Left cardiac atrium (tissue), 4 donors: ENCODE measurements around the gene KIDINS220. TPM values are rescaled to one million over a fixed set of nuclear protein-coding genes. Genes with fewer than 3 reads are reported as not detected.

Source experiments
- ATAC-seq, 2 donors: fragments of 200-7000 bp; cut with Tn5 transposase; one replicate each; pipeline ENCODE4 v1.9.1; 2020; ENCODE audit warnings: mild to moderate bottlenecking in 2 of 2, moderate library complexity in 2 of 2
- DNase-seq: peaks from one replicate; pipeline ENCODE4 v3.0.0-alpha.2; 2020
- intact Hi-C, 2 donors: fragments of 100-400 bp; cut with DNase I; formaldehyde crosslinking; loops; one replicate each; pipeline versions ENCODE4 v1.14.1 to v1.15.1; 2022 to 2023
- total RNA-seq, 2 donors: library from RNA; stranded (reverse); fragmentation: NEBNext Ultra II Directional; extraction: Animal tissue kit (Norgen Biotek cat#: 25700); gene quantifications; one replicate each; pipeline ENCODE4 v1.2.1, GENCODE V29; 2021
- donor health status: DM: no; HTN: yes; CAD: no.
- donor health status: DM: no; HTN: yes; CAD: no; lungs with severe emphysema.
- donor health status: DM: yes; HTN: yes; CAD: no.
- donor health status: Dilated cardiomyopathy.

KIDINS220 gene
- total RNA-seq, 2 donors from 2014 or later, result 34.2 to 36.6 TPM

- intact Hi-C loops, result no loop called here
- DNase-seq (no peak), ATAC-seq (no peak)
These were observed 17.5 kb downstream of the KIDINS220 start for GRCh38 chr2:8819948-8820347.

- intact Hi-C loops, result no loop called here
- ATAC-seq, result peak in 1 of 2 donors; percentile 46
- DNase-seq, result no peak
These were observed 18.2 kb downstream of the KIDINS220 start for GRCh38 chr2:8819194-8819593.

GRCh38 chr2:8817221-8817620 lies 20.2 kb downstream of the KIDINS220 start:
- intact Hi-C loops, result no loop called here
- ATAC-seq, result no peak
- DNase-seq, result no peak

GRCh38 chr2:8806885-8807704 lies 30.3 kb downstream of the KIDINS220 start:
- intact Hi-C loops, result no loop called here
- no peak for ATAC-seq
- no peak for DNase-seq

DNA sequence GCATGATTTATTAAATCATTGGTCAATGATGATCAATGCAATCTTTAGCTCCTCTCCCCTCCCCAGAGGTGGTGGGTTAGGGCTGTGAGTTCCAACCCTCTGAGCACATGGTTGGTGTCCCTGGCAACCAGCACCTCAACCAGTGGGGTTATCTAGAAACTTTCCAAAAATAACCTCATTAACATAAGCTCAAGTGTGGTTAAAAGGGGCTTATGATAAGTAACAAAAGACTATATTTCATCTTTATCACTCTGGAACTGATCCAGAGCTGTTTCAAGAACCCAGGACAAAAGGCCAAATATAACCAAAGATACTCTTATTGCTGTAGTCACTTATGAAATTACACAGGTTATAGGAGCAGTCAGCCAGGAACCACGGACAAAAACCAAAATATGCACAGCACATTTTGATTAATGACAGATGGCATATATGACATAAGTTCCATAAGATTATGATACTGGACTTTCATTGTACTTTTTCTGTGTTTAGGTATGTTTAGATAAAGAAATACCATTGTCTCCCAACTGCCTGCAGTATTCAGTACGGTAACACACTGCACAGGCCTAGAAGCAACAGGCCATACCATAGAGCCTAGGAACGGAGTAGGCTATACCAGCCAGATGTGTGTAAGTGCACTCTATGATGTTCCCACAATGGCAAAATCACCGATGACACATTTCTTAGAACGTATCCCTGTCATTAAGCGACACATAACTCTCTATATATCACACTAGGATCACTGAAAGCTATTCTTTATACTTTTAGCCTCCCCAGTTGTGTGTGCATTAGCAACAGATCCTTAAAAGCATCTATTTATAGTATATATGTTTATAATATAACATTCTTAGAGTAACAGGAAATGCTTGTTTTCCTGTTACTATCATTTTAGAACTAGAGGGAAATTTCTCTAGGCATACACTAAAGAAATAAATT lies 31.9 kb downstream of the KIDINS220 start:
- DNase-seq, result no peak
- ATAC-seq, result peak; percentile 65
- intact Hi-C loops, result no loop called here

- ATAC-seq (peak in 1 of 2 donors; percentile 87), DNase-seq (no peak)
- intact Hi-C loops, result no loop called here
These were observed 33.6 kb downstream of the KIDINS220 start for GRCh38 chr2:8803658-8804379.

DNA sequence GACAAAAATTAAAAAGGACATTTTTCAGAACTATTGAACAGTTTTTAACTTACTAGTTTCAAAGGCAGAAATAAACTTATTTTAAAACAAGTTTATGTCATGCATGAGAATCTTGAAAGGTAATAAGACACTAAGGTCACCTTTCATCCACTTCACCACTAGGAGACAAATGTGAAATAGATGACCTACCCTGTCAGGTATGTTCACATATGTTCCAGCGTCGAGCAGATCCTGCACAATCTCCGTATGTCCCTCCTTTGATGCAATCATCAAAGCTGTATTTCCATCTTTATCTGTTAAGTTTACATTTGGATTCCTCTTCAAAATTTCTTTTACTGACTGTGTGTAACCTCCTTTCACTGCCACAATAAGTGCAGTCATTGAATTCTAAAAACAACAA lies 34.7 kb downstream of the KIDINS220 start:
- no peak for ATAC-seq
- intact Hi-C loops, result no loop called here
- no peak for DNase-seq

DNA sequence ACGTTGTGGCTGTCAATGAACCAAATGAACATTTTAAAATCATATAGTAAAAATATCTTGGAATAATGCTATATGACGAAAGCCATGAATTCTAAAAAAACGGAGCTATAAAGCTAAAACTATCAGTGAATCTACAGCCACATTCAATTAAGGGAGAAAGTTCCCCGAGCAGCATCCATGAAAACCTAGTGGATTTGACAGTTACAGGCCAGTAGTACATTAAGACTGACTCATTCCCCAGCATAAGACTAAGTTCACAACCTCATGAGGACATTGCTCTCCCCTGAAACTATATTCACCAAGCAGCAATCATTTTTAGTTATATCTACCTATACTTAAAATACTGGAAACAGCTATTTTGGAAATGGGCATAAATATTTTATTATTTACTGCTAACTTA lies 36.6 kb downstream of the KIDINS220 start:
- no peak for ATAC-seq
- DNase-seq, result no peak
- intact Hi-C loops, result no loop called here

DNA sequence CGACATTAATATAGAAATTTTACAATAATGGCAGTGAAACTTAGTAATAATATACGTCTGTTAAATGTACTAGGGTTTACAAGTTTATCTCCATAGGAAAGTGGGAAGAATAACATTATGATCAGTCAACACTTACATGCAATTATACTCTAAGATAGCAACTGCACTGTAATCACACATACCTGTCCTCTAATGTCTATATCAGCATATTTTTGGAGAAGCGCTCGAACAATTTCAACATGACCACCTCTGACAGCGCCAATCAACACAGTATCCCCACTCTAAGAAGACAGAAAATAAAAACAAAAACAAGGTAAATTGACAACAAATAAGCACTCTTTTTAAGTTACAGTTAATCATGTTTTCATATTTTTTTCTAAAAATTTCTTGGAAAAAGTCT lies 37.2 kb downstream of the KIDINS220 start:
- DNase-seq (no peak), ATAC-seq (no peak)
- intact Hi-C loops, result no loop called here

DNA sequence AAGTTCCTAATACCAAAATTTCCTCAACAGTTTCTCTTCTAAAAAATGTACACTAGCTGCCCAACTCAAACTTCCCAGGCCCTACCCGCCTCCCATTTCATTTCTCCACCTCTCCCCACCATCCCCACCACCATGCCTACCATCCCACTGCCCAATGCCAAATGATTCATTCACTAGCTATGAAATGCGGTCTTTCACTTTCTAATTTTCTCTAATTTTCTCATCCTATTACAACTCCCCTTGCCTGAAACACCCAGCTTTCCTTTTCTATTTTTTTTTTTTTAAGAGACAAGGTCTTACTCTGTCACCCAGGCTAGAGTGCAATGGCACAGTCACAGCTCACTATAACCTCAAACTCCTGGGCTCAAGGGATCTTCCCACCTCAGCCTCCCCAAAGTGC lies 38.4 kb downstream of the KIDINS220 start:
- intact Hi-C loops, result no loop called here
- DNase-seq (no peak), ATAC-seq (peak in 1 of 2 donors; percentile 16)

- no peak for DNase-seq
- ATAC-seq, result no peak
- intact Hi-C loops, result no loop called here
These were observed 39.0 kb downstream of the KIDINS220 start for GRCh38 chr2:8798393-8798792.

DNA sequence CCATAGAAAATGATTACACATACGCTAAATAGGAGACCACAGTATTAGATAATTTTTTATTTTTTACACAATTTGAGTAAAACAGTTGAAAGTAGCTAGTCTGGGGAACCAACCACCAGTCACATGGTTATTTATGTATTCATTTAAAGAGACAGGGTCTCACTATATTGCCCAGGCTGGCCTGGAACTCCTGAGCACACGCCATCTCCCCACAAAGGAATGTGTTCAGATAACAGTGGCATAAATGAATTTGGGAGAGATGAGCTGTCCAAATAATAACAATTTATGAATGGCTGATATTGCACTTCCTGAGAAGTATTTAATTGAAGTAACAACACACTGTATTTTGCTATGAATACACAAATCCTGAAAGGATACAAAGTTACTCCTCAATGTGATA lies 39.7 kb downstream of the KIDINS220 start:
- intact Hi-C loops, result no loop called here
- no peak for ATAC-seq

GRCh38 chr2:8796878-8797550 lies 40.4 kb downstream of the KIDINS220 start:
- ATAC-seq (no peak), DNase-seq (no peak)
- intact Hi-C loops, result no loop called here

More for the DNA sequence above, 39.7 kb downstream of the KIDINS220 start:
- DNase-seq, result no peak

DNA sequence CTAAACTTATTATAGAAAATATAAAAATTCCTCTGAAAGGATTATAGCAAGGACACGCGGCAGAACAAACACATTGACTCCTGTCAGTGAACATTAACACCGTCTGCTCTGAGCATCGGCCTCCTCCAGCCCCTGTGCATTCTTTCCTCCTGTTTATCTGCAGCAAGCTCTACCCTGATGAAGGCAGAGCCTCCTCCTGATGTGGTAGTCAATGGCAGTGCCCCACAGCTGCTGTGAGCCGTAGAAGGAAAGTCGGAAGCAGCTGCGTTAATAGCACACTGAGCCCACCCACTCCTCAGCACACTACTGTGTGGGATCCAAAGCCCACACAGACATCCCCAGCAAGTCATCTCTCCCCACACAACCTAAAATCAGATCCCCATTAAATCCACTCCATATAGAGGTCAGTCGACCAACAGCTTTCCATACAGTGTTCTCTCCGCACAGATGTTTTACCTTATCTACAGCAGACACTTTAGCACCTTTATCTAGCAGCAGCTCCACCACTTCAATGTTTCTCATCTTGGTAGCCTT lies 41.0 kb downstream of the KIDINS220 start:
- ATAC-seq, result no peak
- DNase-seq, result no peak
- intact Hi-C loops, result no loop called here

DNA sequence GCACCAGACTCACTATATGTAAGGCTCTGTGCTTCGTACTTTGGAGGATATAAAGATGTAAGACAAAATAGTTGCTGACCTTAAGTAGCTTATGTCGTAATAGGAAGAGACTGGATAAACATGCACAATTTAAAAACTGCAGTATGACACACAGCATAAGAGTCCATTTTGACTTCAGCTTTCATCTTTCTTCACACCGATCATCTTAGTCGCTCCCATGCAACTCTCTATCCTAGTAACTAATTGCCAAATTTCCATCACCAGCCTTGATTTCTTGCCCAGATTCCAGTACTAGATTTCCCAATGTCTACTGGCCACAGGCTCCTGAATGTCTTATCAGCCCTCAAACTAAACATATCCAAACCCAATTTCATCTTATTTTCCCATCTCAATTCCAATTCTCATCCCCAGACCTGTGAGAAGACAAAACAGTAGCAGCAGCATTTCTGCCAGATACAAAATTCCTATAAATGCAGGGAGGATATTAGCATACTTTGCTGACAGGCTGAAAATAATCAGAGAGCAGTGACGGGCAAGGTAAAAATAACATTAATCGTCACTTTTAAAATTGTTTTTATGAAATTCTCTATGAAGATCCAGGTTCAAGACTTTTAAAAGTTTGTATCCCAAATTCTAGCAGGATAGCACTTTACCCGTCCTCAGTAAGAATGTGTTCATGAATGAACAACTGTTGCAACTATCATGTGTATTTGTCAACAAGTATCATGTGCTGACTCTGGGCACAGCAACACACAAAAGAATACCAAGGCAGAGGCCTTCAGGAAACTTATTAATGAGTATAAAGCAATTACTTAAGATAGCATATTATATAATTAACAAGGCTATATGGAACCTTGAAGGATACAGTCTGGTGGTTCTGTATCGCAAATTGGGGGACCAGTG lies 42.2 kb downstream of the KIDINS220 start:
- ATAC-seq (peak; percentile 34 to 74), DNase-seq (no peak)
- intact Hi-C loops, result no loop called here

GRCh38 chr2:8790739-8791162 lies 46.7 kb downstream of the KIDINS220 start:
- ATAC-seq, result no peak
- intact Hi-C loops, result no loop called here
- DNase-seq, result no peak

GRCh38 chr2:8786463-8786862 lies 51.0 kb downstream of the KIDINS220 start:
- intact Hi-C loops, result no loop called here
- DNase-seq (no peak), ATAC-seq (no peak)
